GM18520 (cell line): Measurements from ENCODE around the gene PLCB4.

Experiments
- ATAC-seq: cut with Tn5 transposase; IDR thresholded peaks from one replicate; pipeline ENCODE4 v1.9.1; 2021; ENCODE audit not compliant: unreplicated experiment

Gene PLCB4

GRCh38 chr20:9166153-9166780, 97.4 kb downstream of the PLCB4 start:
- ATAC-seq, result no peak

- ATAC-seq, result no peak
Observed at GRCh38 chr20:9169409-9169808, 100.5 kb downstream of the PLCB4 start.

- ATAC-seq, result no peak
Observed at GRCh38 chr20:9172851-9173250, 104.0 kb downstream of the PLCB4 start.

GRCh38 chr20:9177278-9177677, 108.4 kb downstream of the PLCB4 start:
- ATAC-seq, result no peak

GRCh38 chr20:9179193-9179802, 110.4 kb downstream of the PLCB4 start:
- ATAC-seq, result no peak

GRCh38 chr20:9179867-9180266, 111.0 kb downstream of the PLCB4 start:
- ATAC-seq, result no peak

GRCh38 chr20:9180481-9181257, 111.8 kb downstream of the PLCB4 start:
- no peak for ATAC-seq

- ATAC-seq, result no peak
Observed at GRCh38 chr20:9185511-9185910, 116.6 kb downstream of the PLCB4 start.

GRCh38 chr20:9186396-9186795, 117.5 kb downstream of the PLCB4 start:
- ATAC-seq, result no peak

GRCh38 chr20:9195031-9195430, 126.1 kb downstream of the PLCB4 start:
- ATAC-seq, result no peak

- no peak for ATAC-seq
Observed at GRCh38 chr20:9196110-9196509, 127.2 kb downstream of the PLCB4 start.

GRCh38 chr20:9198460-9198859, 129.6 kb downstream of the PLCB4 start:
- ATAC-seq, result no peak

GRCh38 chr20:9200196-9200595, 131.3 kb downstream of the PLCB4 start:
- ATAC-seq, result no peak

- ATAC-seq, result no peak
Observed at GRCh38 chr20:9200620-9201019, 131.7 kb downstream of the PLCB4 start.

- no peak for ATAC-seq
Observed at GRCh38 chr20:9202420-9203080, 133.7 kb downstream of the PLCB4 start.

GRCh38 chr20:9203081-9203447, 134.2 kb downstream of the PLCB4 start:
- ATAC-seq, result no peak

GRCh38 chr20:9204979-9205378, 136.1 kb downstream of the PLCB4 start:
- no peak for ATAC-seq

GRCh38 chr20:9206486-9206885, 137.6 kb downstream of the PLCB4 start:
- no peak for ATAC-seq

GRCh38 chr20:9207253-9207652, 138.4 kb downstream of the PLCB4 start:
- ATAC-seq, result no peak

GRCh38 chr20:9210356-9210755, 141.5 kb downstream of the PLCB4 start:
- no peak for ATAC-seq

- no peak for ATAC-seq
Observed at GRCh38 chr20:9211016-9211760, 142.3 kb downstream of the PLCB4 start.
